GM19240 (cell line): ENCODE measurements around the gene L3MBTL3.
A peak's percentile ranks its signal among the peaks of the same experiment; 100 is the strongest.

Experiments
- DNase-seq: peaks from one replicate; pipeline ENCODE4 v3.0.0; 2011; ENCODE audit warnings: low spot score; ENCODE audit not compliant: insufficient read length

L3MBTL3 gene

GRCh38 chr6:130018292-130018743 is at the start of gene L3MBTL3:
TSS of gene L3MBTL3 (plus strand) at chr6:130018581. CDS start at chr6:130042700, 24,119 bp downstream.
- DNase-seq = peak; percentile 74

- DNase-seq = no peak
These were observed 49.3 kb upstream of the L3MBTL3 start for GRCh38 chr6:129969064-129969463.

GRCh38 chr6:129976110-129976509 is 42.3 kb upstream of the L3MBTL3 start:
- DNase-seq = no peak

- DNase-seq = no peak
These were observed 40.0 kb upstream of the L3MBTL3 start for GRCh38 chr6:129978148-129978916.

GRCh38 chr6:129980821-129981220 is 37.6 kb upstream of the L3MBTL3 start:
- DNase-seq = no peak

- no peak for DNase-seq
These were observed 36.8 kb upstream of the L3MBTL3 start for GRCh38 chr6:129981598-129981997.

GRCh38 chr6:129989396-129989795 is 29.0 kb upstream of the L3MBTL3 start:
- no peak for DNase-seq

- DNase-seq = no peak
These were observed 25.5 kb upstream of the L3MBTL3 start for GRCh38 chr6:129992881-129993280.

- DNase-seq = no peak
These were observed 24.0 kb upstream of the L3MBTL3 start for GRCh38 chr6:129994410-129994809.

- DNase-seq = no peak
These were observed 22.0 kb upstream of the L3MBTL3 start for GRCh38 chr6:129996387-129996786.

- no peak for DNase-seq
These were observed 17.6 kb upstream of the L3MBTL3 start for GRCh38 chr6:130000526-130001421.

GRCh38 chr6:130008236-130008873 is 10.0 kb upstream of the L3MBTL3 start:
- DNase-seq = no peak

GRCh38 chr6:130009146-130009545 is 9.2 kb upstream of the L3MBTL3 start:
- no peak for DNase-seq

- DNase-seq = no peak
These were observed 8.0 kb upstream of the L3MBTL3 start for GRCh38 chr6:130010387-130010786.

- no peak for DNase-seq
These were observed 5.7 kb upstream of the L3MBTL3 start for GRCh38 chr6:130012728-130013127.

GRCh38 chr6:130018744-130019325 is 454 bp downstream of the L3MBTL3 start:
- no peak for DNase-seq

- peak; percentile 24 for DNase-seq
These were observed 1.1 kb downstream of the L3MBTL3 start for GRCh38 chr6:130019326-130020072.

GRCh38 chr6:130020073-130020906 is 1.9 kb downstream of the L3MBTL3 start:
- DNase-seq = no peak

- peak; percentile 48 for DNase-seq
These were observed 2.7 kb downstream of the L3MBTL3 start for GRCh38 chr6:130020907-130021629.
